ENCODE measurements around the gene TMA16. TPM values are rescaled to one million over a fixed set of nuclear protein-coding genes. Genes with fewer than 3 reads are reported as not detected.

The TMA16 gene
- total and polyA plus RNA-seq, 2 of the 8 experiments (the other 6 are each of a cell fraction or from before 2014, with no cell fraction given), result 8.0 to 64.2 TPM

GRCh38 chr4:163476761-163477438, 17.6 kb upstream of the TMA16 start:
- no peak overlapping the region for H3K4me3 ChIP-seq (ENCODE audit: extremely low read depth in 1 of 4, insufficient read depth in 2 of 4, low read depth in 3 of 4, low read length in 4 of 4)
- H2BK15ac ChIP-seq (ENCODE audit: low read length), result no peak overlapping the region
- H2AFZ ChIP-seq (ENCODE audit: low read length), result no peak overlapping the region
- ChIA-PET CTCF (ENCODE audit: partially characterized antibody) (interaction anchor here (1.4 kb wide), 1 partner anchor 76 kb away, joined by 3 read pairs; no protein-coding TSS in a partner anchor), POLR2A (ENCODE audit: partially characterized antibody) (interaction anchor here (2.9 kb wide), 1 partner anchor 17 kb away, joined by 10 read pairs; the partner anchor contains the start of gene TMA16)
- no peak for DNase-seq (ENCODE audit: low read depth in 1 of 2, low spot score in 2 of 2)
- no peak overlapping the region for H4K5ac ChIP-seq (ENCODE audit: insufficient read length, low read depth, low read length)
- no peaks in the 10 kb centered on the region for H3K23me2 ChIP-seq (ENCODE audit: low read depth, low read length)
- no peaks in the 10 kb centered on the region for H3K36me3 ChIP-seq (ENCODE audit: control insufficient read depth in 2 of 4, insufficient read depth in 4 of 4, low read length in 3 of 4)
- H3K23ac ChIP-seq (ENCODE audit: insufficient read length), result no peak overlapping the region
- H4K91ac ChIP-seq (replicated peaks; ENCODE audit: insufficient read length, low read length), result no peak overlapping the region
- no peak overlapping the region for H3K14ac ChIP-seq (ENCODE audit: insufficient read length)
- no peaks in the 10 kb centered on the region for H3K9me3 ChIP-seq (ENCODE audit: insufficient read depth in 2 of 2, low read depth in 1 of 2, low read length in 1 of 2)
- no peaks in the 10 kb centered on the region for H3K27me3 ChIP-seq (replicated peaks in 1 of 4; ENCODE audit: control insufficient read depth in 3 of 4, extremely low read depth in 1 of 4, insufficient read depth in 3 of 4, low read length in 3 of 4)
- no peak overlapping the region for H3K18ac ChIP-seq (ENCODE audit: extremely low read depth, low read length)
- H3K4me1 ChIP-seq (replicated peaks in 1 of 4; ENCODE audit: control insufficient read depth in 3 of 4, insufficient read depth in 4 of 4, low read length in 3 of 4), result no peaks in the 10 kb centered on the region
- no peaks in the 10 kb centered on the region for H4K20me1 ChIP-seq (replicated peaks in 1 of 2; ENCODE audit: control insufficient read depth in 1 of 2, insufficient read depth in 2 of 2, low read length in 2 of 2)
- H3K4ac ChIP-seq (replicated peaks; ENCODE audit: insufficient read length, low read depth, low read length), result no peak overlapping the region
- H3K79me2 ChIP-seq (ENCODE audit: control insufficient read depth in 1 of 2, insufficient read depth in 2 of 2, low read length in 2 of 2), result no peaks in the 10 kb centered on the region; a peak in 1 of 4 replicates
- no peak overlapping the region for H3K4me2 ChIP-seq (ENCODE audit: insufficient read depth in 1 of 2, low read depth in 2 of 2, low read length in 2 of 2)
- no peak for FAIRE-seq
- WGBS, 2 experiments (ENCODE audit: extremely low coverage in 1 of 2, insufficient coverage in 1 of 2, insufficient read length in 1 of 2, insufficient replicate concordance in 2 of 2, low coverage in 1 of 2, low lambda C conversion rate in 2 of 2, missing lambda C conversion rate in 1 of 2), result 91% methylated on average over 5 of the region's 5 CpGs; no CpG with 5 or more reads in 1 of the 2 experiments
- no peak overlapping the region for H3K9ac ChIP-seq (replicated peaks in 1 of 4; ENCODE audit: extremely low read depth in 1 of 4, low read depth in 3 of 4, low read length in 3 of 4)
- no peak overlapping the region for H3K56ac ChIP-seq (replicated peaks; ENCODE audit: insufficient read length, low read depth, low read length)
- H2AK5ac ChIP-seq (ENCODE audit: low read depth, low read length), result no peak overlapping the region
- H2BK5ac ChIP-seq (ENCODE audit: low read depth, low read length), result no peak overlapping the region
- H4K8ac ChIP-seq (ENCODE audit: extremely low read depth, insufficient read depth, low read length), result no peak overlapping the region
- H3K79me1 ChIP-seq (ENCODE audit: low read depth, low read length), result no peaks in the 10 kb centered on the region
- H3K27ac ChIP-seq (ENCODE audit: low read depth, low read length), result no peak overlapping the region
- H2BK20ac ChIP-seq (ENCODE audit: low read length), result no peak overlapping the region
- H2BK120ac ChIP-seq (replicated peaks; ENCODE audit: low read depth, low read length), result no peak overlapping the region
- H2BK12ac ChIP-seq (ENCODE audit: low read depth, low read length), result no peak overlapping the region
- TF ChIP-seq CHD1 (IDR thresholded peaks at IDR 0.05; ENCODE audit: low read depth, low read length) (no peak), SP1 (IDR thresholded peaks at IDR 0.05; ENCODE audit: low read depth, low read length) (no peak), PHF8 (conservative IDR thresholded peaks at IDR 0.05; ENCODE audit: low read depth, low read length) (no peak), CBX8 (IDR thresholded peaks at IDR 0.05; ENCODE audit: borderline replicate concordance, low read depth, low read length) (no peak), MAFK (IDR thresholded peaks at IDR 0.05; ENCODE audit: low read depth, low read length) (no peak), SAP30 (IDR thresholded peaks at IDR 0.05; ENCODE audit: insufficient read depth, insufficient replicate concordance, low read length) (no peak), SIN3A (conservative IDR thresholded peaks at IDR 0.05 in 1 of 2, IDR thresholded peaks at IDR 0.05 in 1 of 2; ENCODE audit: low read depth in 1 of 2, low read length in 2 of 2) (no peak), GTF2F1 (IDR thresholded peaks at IDR 0.05; ENCODE audit: borderline replicate concordance, low read depth, low read length) (no peak), SP4 (IDR thresholded peaks at IDR 0.05; ENCODE audit: low read length) (no peak), CTCF (IDR thresholded peaks at IDR 0.05; ENCODE audit: control extremely low read depth in 1 of 3, insufficient read depth in 1 of 3, low read depth in 1 of 3, low read length in 3 of 3) (no peak), ASH2L (IDR thresholded peaks at IDR 0.05; ENCODE audit: low read length) (no peak)
